GM04503 (cell line): ENCODE data around the gene BFSP1.

Source experiments
- DNase-seq: peaks from one replicate; pipeline ENCODE4 v3.0.0-alpha.2; 2012; ENCODE audit warnings: low read depth

Gene BFSP1

DNA sequence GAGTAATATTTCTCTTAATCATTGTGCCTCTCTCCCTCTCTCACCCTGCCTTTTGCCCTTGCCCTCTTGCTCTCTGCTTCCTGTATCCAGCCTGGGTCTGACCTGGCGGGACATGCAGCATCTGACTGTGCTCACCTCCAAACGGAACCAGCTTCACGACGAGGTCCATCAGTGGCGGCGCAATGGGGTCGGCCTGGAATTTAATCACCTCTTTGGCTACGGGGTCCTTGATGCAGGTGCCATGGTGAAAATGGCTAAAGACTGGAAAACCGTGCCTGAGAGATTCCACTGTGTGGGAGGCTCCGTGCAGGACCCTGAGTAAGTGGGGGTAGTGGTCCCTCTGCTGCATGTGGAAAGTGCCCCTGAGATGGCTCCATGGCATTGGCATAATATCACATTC is 65.9 kb downstream of the BFSP1 start:
- DNase-seq: no peak

DNA sequence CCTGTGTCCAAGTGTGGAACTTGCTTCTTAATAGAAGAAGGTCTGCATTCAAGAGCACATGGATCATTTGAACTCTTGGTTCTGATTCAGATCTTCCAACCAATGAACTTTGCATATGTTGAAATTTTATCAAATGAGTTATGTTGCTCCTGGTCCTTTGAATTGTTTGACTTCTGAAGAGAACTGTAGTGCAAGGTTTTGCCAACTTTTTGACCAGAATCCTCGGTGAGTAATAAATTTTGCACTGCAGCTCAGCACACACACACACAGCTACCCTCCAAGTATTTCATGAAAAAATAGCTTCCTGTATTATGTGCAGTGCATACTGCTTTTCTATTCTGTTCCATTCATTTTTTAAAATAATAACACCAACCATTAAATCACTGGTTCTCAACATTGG is 67.5 kb downstream of the BFSP1 start:
- DNase-seq: peak; percentile 1

DNA sequence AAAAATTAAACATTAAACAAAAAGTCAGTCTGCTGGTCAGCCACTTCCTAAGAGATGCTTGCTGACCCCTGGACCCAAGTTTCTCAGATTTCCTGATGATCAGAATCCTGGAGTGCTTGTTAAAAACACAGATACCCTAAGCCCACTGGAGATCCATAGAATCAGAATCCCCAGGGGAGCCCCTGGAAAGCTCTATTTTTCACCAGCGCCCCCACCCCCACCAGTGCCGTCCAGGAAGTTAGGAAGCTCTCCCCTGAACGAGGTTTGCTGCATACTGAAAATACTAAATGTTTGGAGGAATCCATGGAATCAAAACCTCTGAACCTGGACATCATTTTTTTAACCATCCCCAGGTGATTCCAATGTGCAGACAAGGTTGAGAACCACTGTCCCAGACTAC is 69.2 kb downstream of the BFSP1 start:
- DNase-seq: no peak

DNA sequence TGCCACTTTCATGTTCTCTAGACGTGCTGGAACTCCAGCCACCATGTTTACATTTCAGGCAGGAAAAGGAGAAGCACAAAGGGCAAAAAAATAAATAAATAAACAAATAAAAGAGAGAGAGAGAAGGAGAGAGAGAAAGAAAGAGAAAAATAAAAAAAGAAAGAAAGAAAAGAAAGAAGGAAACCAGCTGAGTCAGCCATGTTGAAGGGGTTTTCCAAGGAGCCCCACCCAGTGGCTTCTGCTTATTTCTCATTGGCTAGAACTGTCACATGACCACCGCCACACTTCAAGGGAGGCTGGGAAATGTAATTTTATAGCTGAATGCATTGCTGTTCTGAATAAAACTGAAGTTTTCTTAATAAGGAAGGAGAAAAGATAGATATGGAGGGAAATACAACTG is 71.1 kb downstream of the BFSP1 start:
- DNase-seq: no peak

- DNase-seq: no peak
These were observed 73.5 kb downstream of the BFSP1 start for GRCh38 chr20:17457588-17458190.

DNA sequence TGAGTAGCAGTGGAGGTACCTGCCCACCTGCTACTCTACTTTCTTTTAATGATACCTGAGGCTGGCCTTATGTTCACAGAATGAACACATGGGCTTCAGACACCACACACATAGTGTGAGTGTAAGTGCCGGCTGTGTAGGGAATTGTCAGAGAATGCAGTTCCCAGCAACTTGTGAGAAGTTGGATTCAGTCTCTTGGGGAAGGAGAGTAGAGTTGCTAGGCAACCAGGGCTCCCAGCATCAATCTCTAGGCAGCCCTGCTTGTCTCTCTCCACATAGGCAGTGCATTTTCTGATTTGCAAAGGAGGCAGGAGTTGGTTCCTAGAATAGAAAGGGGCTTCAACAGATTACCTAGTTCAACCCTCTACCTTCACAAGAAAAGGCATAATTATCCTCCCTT is 74.1 kb downstream of the BFSP1 start:
- DNase-seq: no peak

- DNase-seq: no peak
These were observed 74.9 kb downstream of the BFSP1 start for GRCh38 chr20:17456279-17456678.

GRCh38 chr20:17453592-17453991 is 77.6 kb downstream of the BFSP1 start:
- no peak for DNase-seq

GRCh38 chr20:17452441-17452840 is 78.7 kb downstream of the BFSP1 start:
- DNase-seq: no peak

DNA sequence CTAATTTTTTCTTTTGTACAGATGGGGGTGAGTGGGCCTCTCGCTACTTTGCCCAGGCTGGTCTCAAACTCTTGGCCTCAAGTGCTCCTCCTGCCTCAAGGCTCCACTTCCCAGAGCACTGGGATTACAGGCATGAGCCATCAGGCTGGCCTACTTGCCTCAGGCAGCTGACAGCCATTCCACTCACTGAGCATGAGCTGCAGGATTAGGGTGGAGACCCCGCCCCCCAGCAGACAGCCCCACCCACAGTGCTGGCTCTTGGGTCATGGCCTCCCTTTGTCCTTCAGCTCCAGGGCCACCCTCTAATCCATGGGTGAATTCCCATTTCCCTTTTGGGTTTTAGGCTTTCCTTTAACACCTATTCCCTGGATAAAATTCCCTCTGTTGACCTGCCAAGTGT is 82.1 kb downstream of the BFSP1 start:
- no peak for DNase-seq

- no peak for DNase-seq
These were observed 83.1 kb downstream of the BFSP1 start for GRCh38 chr20:17448071-17448470.

GRCh38 chr20:17446171-17446570 is 85.0 kb downstream of the BFSP1 start:
- DNase-seq: no peak

DNA sequence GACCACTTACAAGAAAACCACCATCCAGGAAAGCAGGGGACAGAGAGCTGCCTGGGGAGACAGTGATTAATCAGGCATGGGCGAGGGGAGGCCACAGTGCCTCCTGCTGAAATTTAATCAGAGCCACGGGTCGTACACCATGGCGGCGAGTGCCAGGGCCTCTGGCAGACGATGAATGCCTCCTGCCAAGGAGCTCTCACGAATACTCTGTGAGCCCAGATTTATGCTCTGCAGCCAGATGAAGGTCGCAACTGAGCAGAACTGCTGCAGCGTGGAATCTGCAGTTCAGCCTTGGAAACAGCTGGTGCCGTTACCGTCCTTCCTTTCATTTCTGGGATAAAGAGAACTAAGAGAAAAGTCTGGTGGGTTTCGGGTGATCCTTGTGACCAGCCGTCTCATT is 85.6 kb downstream of the BFSP1 start:
- DNase-seq: no peak

GRCh38 chr20:17444091-17444490 is 87.1 kb downstream of the BFSP1 start:
- no peak for DNase-seq
